Measurements from ENCODE around the gene USP34. TPM values are rescaled to one million over a fixed set of nuclear protein-coding genes. Genes with fewer than 3 reads are reported as not detected.

The USP34 gene
- total RNA-seq, 2 experiments from 2014 or later, result 89.8 to 95.6 TPM

- POLR2A ChIA-PET, result no interaction called here
- Mint-ChIP-seq H3K4me1 (no peaks in the 10 kb centered on the region), H3K27ac (no peak overlapping the region), H3K36me3 (ENCODE audit: low read depth) (peaks cover 77% of the 10 kb centered on the region), H3K9me3 (no peaks in the 10 kb centered on the region), H3K4me3 (no peak overlapping the region), H3K27me3 (no peaks in the 10 kb centered on the region)
- DNase-seq, result no peak
- CTCF ChIA-PET, result interaction anchor here (0.6 to 1.0 kb wide), 2 partner anchors 14 to 25 kb away, joined by 3 to 4 read pairs; no protein-coding TSS in a partner anchor
These were observed 92.6 kb downstream of the USP34 start for GRCh38 chr2:61378281-61378680.

- Mint-ChIP-seq H3K9me3 (no peaks in the 10 kb centered on the region), H3K27ac (no peak overlapping the region), H3K27me3 (no peaks in the 10 kb centered on the region), H3K36me3 (ENCODE audit: low read depth) (peaks cover 68% of the 10 kb centered on the region), H3K4me3 (no peak overlapping the region), H3K4me1 (no peaks in the 10 kb centered on the region)
- ChIA-PET CTCF (no interaction called here), POLR2A (no interaction called here)
- no peak for DNase-seq
These were observed 93.8 kb downstream of the USP34 start for GRCh38 chr2:61377046-61377445.

DNA sequence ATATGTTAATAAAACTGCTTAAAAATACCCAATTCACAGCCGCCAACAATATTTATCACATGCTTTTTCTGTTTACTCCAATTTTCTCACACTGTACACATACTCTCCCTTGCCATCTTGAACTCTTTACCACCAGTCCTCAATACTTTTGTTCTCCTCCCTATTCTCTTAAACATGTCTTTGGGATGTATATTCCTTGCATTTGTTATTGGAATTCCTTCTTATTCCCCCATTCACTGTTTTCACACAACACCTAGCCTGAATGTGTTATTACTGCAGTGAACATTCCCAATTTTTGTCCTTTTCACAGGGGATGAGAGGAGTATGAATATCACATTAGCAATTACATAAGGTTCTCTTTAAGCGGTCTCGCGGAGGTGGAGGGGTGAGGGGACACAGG lies 94.7 kb downstream of the USP34 start:
- Mint-ChIP-seq H3K27ac (no peak overlapping the region), H3K27me3 (no peaks in the 10 kb centered on the region), H3K4me1 (no peaks in the 10 kb centered on the region), H3K9me3 (no peaks in the 10 kb centered on the region), H3K36me3 (ENCODE audit: low read depth) (peaks cover 65% of the 10 kb centered on the region), H3K4me3 (no peak overlapping the region)
- no peak for DNase-seq
- ChIA-PET CTCF (no interaction called here), POLR2A (no interaction called here)

GRCh38 chr2:61371027-61371426 lies 99.9 kb downstream of the USP34 start:
- Mint-ChIP-seq H3K4me1 (peaks cover 36% of the 10 kb centered on the region), H3K9me3 (no peaks in the 10 kb centered on the region), H3K36me3 (ENCODE audit: low read depth) (peaks cover 66% of the 10 kb centered on the region), H3K27me3 (no peaks in the 10 kb centered on the region), H3K27ac (no peak overlapping the region), H3K4me3 (no peak overlapping the region)
- ChIA-PET POLR2A (no interaction called here), CTCF (interaction anchor here (0.6 kb wide), 1 partner anchor 13 kb away, joined by 5 read pairs; no protein-coding TSS in a partner anchor)
- DNase-seq, result no peak

DNA sequence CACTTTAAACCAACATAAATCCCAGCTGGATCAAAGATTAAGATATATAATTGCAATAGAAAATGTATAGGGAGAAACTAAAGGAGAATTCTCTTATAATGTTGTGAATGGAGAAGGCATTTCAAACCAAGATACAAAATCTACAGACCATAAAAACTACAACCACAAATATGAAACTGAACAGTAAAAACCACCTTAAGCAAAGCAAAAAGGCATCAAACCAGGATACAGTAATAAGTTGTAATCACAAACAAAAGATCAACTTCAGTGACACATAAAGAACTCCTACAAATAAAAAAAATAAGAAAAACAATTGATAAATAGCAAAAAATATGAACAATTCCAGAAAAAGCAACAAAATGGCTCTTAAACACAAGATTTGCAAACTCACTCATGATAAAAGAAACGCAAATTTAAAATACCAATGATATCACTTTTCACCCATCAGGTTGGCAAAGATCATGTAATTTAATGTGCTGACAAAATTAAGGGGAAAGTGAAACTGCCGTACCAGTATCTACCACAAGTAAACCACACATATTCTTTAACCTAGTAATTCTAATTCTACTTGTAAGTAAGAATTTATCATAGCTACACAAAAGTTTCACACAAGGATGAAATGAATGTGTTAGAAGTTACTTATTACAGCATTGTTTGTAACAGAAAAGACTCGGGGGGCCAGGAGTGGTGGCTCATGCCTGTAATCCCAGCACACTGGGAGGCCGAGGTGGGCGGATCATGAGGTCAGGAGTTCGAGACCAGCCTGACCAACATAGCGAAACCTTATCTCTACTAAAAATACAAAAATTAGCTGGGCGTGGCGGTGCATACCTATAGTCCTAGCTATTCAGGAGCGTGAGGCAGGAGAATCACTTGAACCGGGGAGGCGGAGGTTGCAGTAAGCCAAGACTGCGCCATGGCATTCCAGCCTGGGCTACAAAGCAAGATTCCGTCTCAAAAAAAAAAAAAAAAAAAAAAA lies 101.9 kb downstream of the USP34 start:
- Mint-ChIP-seq H3K4me1 (peaks cover 48% of the 10 kb centered on the region), H3K36me3 (ENCODE audit: low read depth) (peaks cover 61% of the 10 kb centered on the region), H3K4me3 (peak overlapping the region; percentile 3), H3K27ac (peak overlapping the region; percentile 51), H3K9me3 (no peaks in the 10 kb centered on the region), H3K27me3 (no peaks in the 10 kb centered on the region)
- no peak for DNase-seq
- ChIA-PET POLR2A (no interaction called here), CTCF (interaction anchor here (0.6 to 1.4 kb wide), 2 partner anchors 13 to 114 kb away, joined by 4 read pairs; no protein-coding TSS in a partner anchor)

GRCh38 chr2:61367177-61367576 lies 103.7 kb downstream of the USP34 start:
- Mint-ChIP-seq H3K36me3 (ENCODE audit: low read depth) (peaks cover 69% of the 10 kb centered on the region), H3K27ac (no peak overlapping the region), H3K27me3 (no peaks in the 10 kb centered on the region), H3K4me3 (no peak overlapping the region), H3K9me3 (no peaks in the 10 kb centered on the region), H3K4me1 (peaks cover 49% of the 10 kb centered on the region)
- ChIA-PET POLR2A (no interaction called here), CTCF (no interaction called here)
- no peak for DNase-seq

- POLR2A ChIA-PET, result no interaction called here
- Mint-ChIP-seq H3K9me3 (no peaks in the 10 kb centered on the region), H3K36me3 (ENCODE audit: low read depth) (peaks cover 66% of the 10 kb centered on the region), H3K4me1 (peaks cover 42% of the 10 kb centered on the region), H3K4me3 (no peak overlapping the region), H3K27me3 (no peaks in the 10 kb centered on the region), H3K27ac (no peak overlapping the region)
- DNase-seq, result no peak
- CTCF ChIA-PET, result interaction anchor here (0.6 kb wide), 1 partner anchor 177 kb away, joined by 4 read pairs; no protein-coding TSS in a partner anchor
These were observed 107.3 kb downstream of the USP34 start for GRCh38 chr2:61363580-61363979.

DNA sequence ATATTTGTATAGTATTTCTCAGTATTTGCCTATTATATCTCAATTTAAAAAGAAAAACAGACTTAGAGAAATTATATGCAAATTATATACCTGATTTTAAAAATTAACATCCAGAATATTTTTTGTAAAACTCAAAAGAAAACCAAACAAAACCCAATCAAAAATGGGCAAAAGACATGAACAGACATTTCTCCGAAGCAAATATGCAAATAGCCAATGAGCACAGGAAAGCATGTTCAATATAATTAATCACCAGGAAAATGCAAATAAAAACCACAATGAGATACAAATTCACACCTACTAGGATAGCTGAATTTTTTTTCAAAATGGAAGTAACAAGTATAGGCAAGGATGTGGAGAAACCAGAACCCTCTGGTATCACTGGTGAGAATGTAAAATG lies 108.0 kb downstream of the USP34 start:
- H3K4me3 Mint-ChIP-seq, result no peak overlapping the region
- ChIA-PET CTCF (no interaction called here), POLR2A (no interaction called here)
- H3K9me3 Mint-ChIP-seq, result no peaks in the 10 kb centered on the region
- DNase-seq, result no peak
- no peaks in the 10 kb centered on the region for H3K27me3 Mint-ChIP-seq
- peaks cover 35% of the 10 kb centered on the region for H3K4me1 Mint-ChIP-seq
- no peak overlapping the region for H3K27ac Mint-ChIP-seq
- H3K36me3 Mint-ChIP-seq (ENCODE audit: low read depth), result peaks cover 60% of the 10 kb centered on the region

- ChIA-PET CTCF (no interaction called here), POLR2A (no interaction called here)
- no peak for DNase-seq
- Mint-ChIP-seq H3K27me3 (no peaks in the 10 kb centered on the region), H3K9me3 (no peaks in the 10 kb centered on the region), H3K4me1 (peaks cover 32% of the 10 kb centered on the region), H3K36me3 (ENCODE audit: low read depth) (peaks cover 51% of the 10 kb centered on the region), H3K4me3 (no peak overlapping the region), H3K27ac (no peak overlapping the region)
These were observed 109.8 kb downstream of the USP34 start for GRCh38 chr2:61361068-61361467.

- Mint-ChIP-seq H3K27me3 (no peaks in the 10 kb centered on the region), H3K27ac (no peak overlapping the region), H3K4me3 (no peak overlapping the region), H3K36me3 (ENCODE audit: low read depth) (peaks cover 58% of the 10 kb centered on the region), H3K9me3 (peaks cover under 1% of the 10 kb centered on the region), H3K4me1 (peaks cover 22% of the 10 kb centered on the region)
- ChIA-PET CTCF (no interaction called here), POLR2A (interaction anchor here (0.7 kb wide), 1 partner anchor 14 kb away, joined by 3 read pairs; no protein-coding TSS in a partner anchor)
- DNase-seq, result no peak
These were observed 111.8 kb downstream of the USP34 start for GRCh38 chr2:61359058-61359457.

DNA sequence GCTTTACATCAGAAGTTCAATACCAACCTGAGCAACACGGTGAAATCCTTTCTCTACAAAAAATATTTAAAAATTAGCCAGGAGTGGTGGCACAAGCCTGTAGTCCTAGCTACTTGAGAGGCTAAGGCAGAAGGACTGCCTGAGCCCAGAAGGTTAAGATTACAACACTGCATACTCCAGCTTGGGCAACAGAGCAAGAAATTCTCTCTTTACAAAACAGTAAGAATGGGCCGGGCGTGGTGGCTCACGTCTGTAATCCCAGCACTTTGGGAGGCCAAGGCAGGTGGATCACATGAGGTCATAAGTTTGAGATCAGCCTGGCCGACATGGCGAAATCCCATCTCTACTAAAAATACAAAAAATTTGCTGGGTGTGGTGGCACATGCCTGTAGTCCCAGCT lies 113.2 kb downstream of the USP34 start:
- ChIA-PET CTCF (interaction anchor here (0.6 kb wide), 1 partner anchor 14 kb away, joined by 5 read pairs; no protein-coding TSS in a partner anchor), POLR2A (no interaction called here)
- H3K27me3 Mint-ChIP-seq, result no peaks in the 10 kb centered on the region
- DNase-seq, result no peak
- H3K9me3 Mint-ChIP-seq, result peaks cover 9% of the 10 kb centered on the region
- no peak overlapping the region for H3K27ac Mint-ChIP-seq
- H3K4me1 Mint-ChIP-seq, result peaks cover 21% of the 10 kb centered on the region
- H3K4me3 Mint-ChIP-seq, result no peak overlapping the region
- peaks cover 56% of the 10 kb centered on the region for H3K36me3 Mint-ChIP-seq (ENCODE audit: low read depth)

DNA sequence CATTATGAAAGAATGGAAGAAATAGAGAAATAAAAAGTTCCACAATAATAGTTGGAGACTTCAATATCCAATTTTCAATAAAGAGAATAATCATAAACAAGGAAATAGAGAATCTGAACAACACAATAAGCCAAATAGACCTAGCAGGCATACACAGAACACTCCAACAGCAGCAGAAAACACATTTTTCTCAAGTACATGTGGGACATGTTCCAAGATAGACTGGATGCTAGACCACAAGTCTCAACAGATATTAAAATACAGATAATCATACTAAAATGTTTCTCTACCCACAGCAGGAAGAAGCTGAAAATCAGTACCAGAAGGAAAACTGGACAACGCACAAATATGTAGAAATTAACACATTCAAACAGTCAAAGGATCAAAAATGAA lies 113.9 kb downstream of the USP34 start:
- Mint-ChIP-seq H3K36me3 (ENCODE audit: low read depth) (peaks cover 54% of the 10 kb centered on the region), H3K4me1 (peaks cover 22% of the 10 kb centered on the region), H3K27ac (no peak overlapping the region), H3K9me3 (peaks cover 9% of the 10 kb centered on the region), H3K4me3 (no peak overlapping the region), H3K27me3 (no peaks in the 10 kb centered on the region)
- no peak for DNase-seq
- ChIA-PET CTCF (no interaction called here), POLR2A (no interaction called here)

DNA sequence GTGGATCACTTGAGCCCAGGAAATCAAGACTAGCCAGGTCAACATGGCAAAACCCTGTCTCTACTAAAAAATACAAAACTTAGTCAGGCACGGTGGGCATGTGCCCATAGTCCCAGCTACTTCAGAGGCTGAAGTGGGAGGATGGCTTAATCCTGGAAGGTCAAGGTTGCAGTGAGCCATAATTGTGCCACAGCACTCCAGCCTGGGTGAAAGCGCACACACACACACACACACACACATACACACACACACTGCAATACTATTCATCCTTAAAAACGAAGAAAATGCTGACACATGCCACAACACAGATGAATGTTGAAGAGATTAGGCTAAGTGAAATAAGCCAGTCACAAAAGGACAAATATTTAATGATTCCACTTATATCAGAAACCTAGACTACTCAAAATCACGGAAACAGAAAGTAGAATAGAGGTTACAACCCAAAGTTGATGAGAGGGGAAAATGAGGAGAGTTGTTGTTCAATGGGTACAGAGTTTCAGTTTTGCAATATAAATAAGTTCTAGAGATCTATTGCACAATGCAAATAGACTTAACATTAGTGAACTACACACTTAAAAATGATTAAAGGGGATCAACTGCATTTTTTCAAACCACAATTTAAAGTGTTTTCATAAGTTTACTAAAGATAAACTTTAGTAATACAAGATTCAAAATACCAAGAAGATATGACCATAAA lies 114.5 kb downstream of the USP34 start:
- Mint-ChIP-seq H3K9me3 (peaks cover 9% of the 10 kb centered on the region), H3K36me3 (ENCODE audit: low read depth) (peaks cover 50% of the 10 kb centered on the region), H3K27me3 (no peaks in the 10 kb centered on the region), H3K27ac (no peak overlapping the region), H3K4me1 (peaks cover 19% of the 10 kb centered on the region), H3K4me3 (no peak overlapping the region)
- ChIA-PET POLR2A (no interaction called here), CTCF (no interaction called here)
- DNase-seq, result no peak
